ENCODE data around the gene RNF224. TPM values are rescaled to one million over a fixed set of nuclear protein-coding genes. Genes with fewer than 3 reads are reported as not detected.
A peak's percentile ranks its signal among the peaks of the same experiment; 100 is the strongest.

The RNF224 gene
- total and polyA plus RNA-seq, 10 of the 15 experiments (the other 5 are each of a cell fraction or from before 2014, with no cell fraction given): not detected

DNA sequence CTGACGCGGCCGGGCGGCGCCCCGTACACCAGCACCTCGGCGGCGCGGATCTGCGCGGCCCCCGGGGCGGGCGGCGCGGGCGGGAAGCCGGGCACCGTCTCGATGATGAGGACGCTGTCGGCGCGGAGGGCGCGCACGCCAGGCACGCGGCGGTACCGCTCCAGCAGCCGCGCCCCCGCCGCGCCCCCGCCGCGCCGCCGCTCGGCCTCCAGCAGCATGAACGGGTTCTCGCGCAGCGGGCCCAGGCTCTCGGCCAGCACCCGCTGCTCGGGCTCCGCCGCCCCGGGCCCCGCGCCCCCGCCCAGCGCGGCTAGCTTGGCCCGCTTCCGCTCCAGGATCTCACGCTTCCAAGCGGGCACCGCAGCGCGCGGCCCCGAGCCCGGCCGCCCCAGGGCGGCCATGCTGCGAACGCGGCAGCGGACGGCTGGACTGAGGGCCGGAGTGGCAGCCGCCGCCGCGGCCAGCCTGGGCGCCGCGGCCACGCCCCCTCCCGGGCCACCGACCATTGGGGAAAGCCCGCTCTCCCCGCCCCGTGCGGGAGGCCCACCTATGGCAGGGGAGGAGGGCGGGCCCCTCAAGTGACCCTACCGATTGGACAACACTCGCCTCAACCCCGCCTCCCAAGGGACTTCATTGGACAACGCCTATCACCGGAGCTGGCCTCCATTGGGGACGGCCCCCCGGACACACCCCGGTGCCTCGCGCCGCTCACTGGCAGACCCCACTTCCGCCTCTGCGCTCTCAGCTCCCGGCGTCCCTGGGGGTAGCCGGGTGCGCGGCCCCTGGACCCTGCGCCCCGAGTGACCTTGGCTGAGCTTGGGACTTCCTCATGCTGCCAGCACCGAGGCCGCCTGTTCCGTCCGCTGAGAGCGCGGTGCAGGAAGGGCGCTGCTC is 26.7 kb upstream of the RNF224 start, which contains the start of gene TPRN (continued):
- TF ChIP-seq, protein P1, sequence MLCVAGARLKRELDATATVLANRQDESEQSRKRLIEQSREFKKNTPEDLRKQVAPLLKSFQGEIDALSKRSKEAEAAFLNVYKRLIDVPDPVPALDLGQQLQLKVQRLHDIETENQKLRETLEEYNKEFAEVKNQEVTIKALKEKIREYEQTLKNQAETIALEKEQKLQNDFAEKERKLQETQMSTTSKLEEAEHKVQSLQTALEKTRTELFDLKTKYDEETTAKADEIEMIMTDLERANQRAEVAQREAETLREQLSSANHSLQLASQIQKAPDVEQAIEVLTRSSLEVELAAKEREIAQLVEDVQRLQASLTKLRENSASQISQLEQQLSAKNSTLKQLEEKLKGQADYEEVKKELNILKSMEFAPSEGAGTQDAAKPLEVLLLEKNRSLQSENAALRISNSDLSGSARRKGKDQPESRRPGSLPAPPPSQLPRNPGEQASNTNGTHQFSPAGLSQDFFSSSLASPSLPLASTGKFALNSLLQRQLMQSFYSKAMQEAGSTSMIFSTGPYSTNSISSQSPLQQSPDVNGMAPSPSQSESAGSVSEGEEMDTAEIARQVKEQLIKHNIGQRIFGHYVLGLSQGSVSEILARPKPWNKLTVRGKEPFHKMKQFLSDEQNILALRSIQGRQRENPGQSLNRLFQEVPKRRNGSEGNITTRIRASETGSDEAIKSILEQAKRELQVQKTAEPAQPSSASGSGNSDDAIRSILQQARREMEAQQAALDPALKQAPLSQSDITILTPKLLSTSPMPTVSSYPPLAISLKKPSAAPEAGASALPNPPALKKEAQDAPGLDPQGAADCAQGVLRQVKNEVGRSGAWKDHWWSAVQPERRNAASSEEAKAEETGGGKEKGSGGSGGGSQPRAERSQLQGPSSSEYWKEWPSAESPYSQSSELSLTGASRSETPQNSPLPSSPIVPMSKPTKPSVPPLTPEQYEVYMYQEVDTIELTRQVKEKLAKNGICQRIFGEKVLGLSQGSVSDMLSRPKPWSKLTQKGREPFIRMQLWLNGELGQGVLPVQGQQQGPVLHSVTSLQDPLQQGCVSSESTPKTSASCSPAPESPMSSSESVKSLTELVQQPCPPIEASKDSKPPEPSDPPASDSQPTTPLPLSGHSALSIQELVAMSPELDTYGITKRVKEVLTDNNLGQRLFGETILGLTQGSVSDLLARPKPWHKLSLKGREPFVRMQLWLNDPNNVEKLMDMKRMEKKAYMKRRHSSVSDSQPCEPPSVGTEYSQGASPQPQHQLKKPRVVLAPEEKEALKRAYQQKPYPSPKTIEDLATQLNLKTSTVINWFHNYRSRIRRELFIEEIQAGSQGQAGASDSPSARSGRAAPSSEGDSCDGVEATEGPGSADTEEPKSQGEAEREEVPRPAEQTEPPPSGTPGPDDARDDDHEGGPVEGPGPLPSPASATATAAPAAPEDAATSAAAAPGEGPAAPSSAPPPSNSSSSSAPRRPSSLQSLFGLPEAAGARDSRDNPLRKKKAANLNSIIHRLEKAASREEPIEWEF (IDR thresholded peaks at IDR 0.05; ENCODE audit: insufficient replicate concordance, low read depth, low read length): no peak
- TF ChIP-seq HDGF (IDR thresholded peaks at IDR 0.05) (peak; percentile 96), ZNF274 (IDR thresholded peaks at IDR 0.05; ENCODE audit: insufficient read depth, insufficient read length) (no peak), NFYA (IDR thresholded peaks at IDR 0.05; ENCODE audit: borderline replicate concordance, low read depth, low read length) (no peak), SMC3 (IDR thresholded peaks at IDR 0.05; ENCODE audit: borderline replicate concordance, low read length) (no peak), FOS (IDR thresholded peaks at IDR 0.05; ENCODE audit: borderline replicate concordance, extremely low read depth, insufficient read length) (peak; percentile 78), BMI1 (IDR thresholded peaks at IDR 0.05; ENCODE audit: borderline replicate concordance) (no peak), TBL1XR1 (IDR thresholded peaks at IDR 0.05; ENCODE audit: low read depth, low read length) (peak; percentile 22; the same call in 1 of the 2 replicates), YBX1 (IDR thresholded peaks at IDR 0.05) (no peak), SMAD5 (IDR thresholded peaks at IDR 0.05; ENCODE audit: low read depth) (peak; percentile 74), JUNB (IDR thresholded peaks at IDR 0.05) (no peak), EGR1 (IDR thresholded peaks at IDR 0.05; ENCODE audit: borderline replicate concordance in 1 of 2, low read depth in 2 of 2, low read length in 2 of 2) (peak in 1 of 2 experiments; percentile 23; a peak in 1 of 3 replicates), NR2C1 (IDR thresholded peaks at IDR 0.05) (no peak)
- TF ChIP-seq, protein P2, sequence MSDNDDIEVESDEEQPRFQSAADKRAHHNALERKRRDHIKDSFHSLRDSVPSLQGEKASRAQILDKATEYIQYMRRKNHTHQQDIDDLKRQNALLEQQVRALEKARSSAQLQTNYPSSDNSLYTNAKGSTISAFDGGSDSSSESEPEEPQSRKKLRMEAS (IDR thresholded peaks at IDR 0.05; ENCODE audit: low read depth, low read length): peak; percentile 51; the same call in 1 of the 2 replicates
- TF ChIP-seq, protein P3, sequence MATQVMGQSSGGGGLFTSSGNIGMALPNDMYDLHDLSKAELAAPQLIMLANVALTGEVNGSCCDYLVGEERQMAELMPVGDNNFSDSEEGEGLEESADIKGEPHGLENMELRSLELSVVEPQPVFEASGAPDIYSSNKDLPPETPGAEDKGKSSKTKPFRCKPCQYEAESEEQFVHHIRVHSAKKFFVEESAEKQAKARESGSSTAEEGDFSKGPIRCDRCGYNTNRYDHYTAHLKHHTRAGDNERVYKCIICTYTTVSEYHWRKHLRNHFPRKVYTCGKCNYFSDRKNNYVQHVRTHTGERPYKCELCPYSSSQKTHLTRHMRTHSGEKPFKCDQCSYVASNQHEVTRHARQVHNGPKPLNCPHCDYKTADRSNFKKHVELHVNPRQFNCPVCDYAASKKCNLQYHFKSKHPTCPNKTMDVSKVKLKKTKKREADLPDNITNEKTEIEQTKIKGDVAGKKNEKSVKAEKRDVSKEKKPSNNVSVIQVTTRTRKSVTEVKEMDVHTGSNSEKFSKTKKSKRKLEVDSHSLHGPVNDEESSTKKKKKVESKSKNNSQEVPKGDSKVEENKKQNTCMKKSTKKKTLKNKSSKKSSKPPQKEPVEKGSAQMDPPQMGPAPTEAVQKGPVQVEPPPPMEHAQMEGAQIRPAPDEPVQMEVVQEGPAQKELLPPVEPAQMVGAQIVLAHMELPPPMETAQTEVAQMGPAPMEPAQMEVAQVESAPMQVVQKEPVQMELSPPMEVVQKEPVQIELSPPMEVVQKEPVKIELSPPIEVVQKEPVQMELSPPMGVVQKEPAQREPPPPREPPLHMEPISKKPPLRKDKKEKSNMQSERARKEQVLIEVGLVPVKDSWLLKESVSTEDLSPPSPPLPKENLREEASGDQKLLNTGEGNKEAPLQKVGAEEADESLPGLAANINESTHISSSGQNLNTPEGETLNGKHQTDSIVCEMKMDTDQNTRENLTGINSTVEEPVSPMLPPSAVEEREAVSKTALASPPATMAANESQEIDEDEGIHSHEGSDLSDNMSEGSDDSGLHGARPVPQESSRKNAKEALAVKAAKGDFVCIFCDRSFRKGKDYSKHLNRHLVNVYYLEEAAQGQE (IDR thresholded peaks at IDR 0.05; ENCODE audit: low read depth, low read length): no peak
- TF ChIP-seq, protein P4, sequence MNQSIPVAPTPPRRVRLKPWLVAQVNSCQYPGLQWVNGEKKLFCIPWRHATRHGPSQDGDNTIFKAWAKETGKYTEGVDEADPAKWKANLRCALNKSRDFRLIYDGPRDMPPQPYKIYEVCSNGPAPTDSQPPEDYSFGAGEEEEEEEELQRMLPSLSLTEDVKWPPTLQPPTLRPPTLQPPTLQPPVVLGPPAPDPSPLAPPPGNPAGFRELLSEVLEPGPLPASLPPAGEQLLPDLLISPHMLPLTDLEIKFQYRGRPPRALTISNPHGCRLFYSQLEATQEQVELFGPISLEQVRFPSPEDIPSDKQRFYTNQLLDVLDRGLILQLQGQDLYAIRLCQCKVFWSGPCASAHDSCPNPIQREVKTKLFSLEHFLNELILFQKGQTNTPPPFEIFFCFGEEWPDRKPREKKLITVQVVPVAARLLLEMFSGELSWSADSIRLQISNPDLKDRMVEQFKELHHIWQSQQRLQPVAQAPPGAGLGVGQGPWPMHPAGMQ (IDR thresholded peaks at IDR 0.05; ENCODE audit: borderline replicate concordance): no peak
- TF ChIP-seq, protein P5, sequence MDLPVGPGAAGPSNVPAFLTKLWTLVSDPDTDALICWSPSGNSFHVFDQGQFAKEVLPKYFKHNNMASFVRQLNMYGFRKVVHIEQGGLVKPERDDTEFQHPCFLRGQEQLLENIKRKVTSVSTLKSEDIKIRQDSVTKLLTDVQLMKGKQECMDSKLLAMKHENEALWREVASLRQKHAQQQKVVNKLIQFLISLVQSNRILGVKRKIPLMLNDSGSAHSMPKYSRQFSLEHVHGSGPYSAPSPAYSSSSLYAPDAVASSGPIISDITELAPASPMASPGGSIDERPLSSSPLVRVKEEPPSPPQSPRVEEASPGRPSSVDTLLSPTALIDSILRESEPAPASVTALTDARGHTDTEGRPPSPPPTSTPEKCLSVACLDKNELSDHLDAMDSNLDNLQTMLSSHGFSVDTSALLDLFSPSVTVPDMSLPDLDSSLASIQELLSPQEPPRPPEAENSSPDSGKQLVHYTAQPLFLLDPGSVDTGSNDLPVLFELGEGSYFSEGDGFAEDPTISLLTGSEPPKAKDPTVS (IDR thresholded peaks at IDR 0.05; ENCODE audit: low read depth, low read length): no peak

All from GM12878 (cell line).